ENCODE data around the gene BCL2A1.

DNA sequence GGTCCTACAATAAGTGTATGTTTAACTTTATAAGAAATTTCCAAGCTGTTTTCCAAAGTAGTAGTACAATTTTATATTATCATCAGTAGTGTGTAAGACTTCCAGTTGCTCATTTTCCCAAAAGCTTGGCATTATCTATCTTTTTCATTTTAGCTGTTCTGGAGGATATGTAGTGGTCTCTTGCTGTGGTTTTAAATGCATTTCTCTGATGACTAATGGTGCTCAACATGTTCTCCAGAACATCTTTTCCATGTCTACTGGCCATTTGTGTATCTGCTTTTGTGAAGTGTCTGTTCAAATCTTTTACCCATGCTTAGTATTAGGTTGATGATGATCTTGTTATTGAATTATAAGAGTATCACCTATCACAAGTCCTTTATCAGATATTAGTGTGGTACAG, 13.3 kb downstream of the BCL2A1 start:
- TF ChIP-seq NR2F2 (IDR thresholded peaks at IDR 0.05) (no peak), TAF1 (conservative IDR thresholded peaks at IDR 0.05) (no peak), SP1 (IDR thresholded peaks at IDR 0.05) (no peak), YY1 (IDR thresholded peaks at IDR 0.05) (no peak), RAD21 (IDR thresholded peaks at IDR 0.05) (no peak), GABPA (IDR thresholded peaks at IDR 0.05 in 1 of 2, conservative IDR thresholded peaks at IDR 0.05 in 1 of 2) (no peak), FOXA2 (IDR thresholded peaks at IDR 0.05) (no peak), HNF4A (conservative IDR thresholded peaks at IDR 0.05) (no peak), FOXA1 (IDR thresholded peaks at IDR 0.05) (no peak)
- TF ChIP-seq, protein P1, sequence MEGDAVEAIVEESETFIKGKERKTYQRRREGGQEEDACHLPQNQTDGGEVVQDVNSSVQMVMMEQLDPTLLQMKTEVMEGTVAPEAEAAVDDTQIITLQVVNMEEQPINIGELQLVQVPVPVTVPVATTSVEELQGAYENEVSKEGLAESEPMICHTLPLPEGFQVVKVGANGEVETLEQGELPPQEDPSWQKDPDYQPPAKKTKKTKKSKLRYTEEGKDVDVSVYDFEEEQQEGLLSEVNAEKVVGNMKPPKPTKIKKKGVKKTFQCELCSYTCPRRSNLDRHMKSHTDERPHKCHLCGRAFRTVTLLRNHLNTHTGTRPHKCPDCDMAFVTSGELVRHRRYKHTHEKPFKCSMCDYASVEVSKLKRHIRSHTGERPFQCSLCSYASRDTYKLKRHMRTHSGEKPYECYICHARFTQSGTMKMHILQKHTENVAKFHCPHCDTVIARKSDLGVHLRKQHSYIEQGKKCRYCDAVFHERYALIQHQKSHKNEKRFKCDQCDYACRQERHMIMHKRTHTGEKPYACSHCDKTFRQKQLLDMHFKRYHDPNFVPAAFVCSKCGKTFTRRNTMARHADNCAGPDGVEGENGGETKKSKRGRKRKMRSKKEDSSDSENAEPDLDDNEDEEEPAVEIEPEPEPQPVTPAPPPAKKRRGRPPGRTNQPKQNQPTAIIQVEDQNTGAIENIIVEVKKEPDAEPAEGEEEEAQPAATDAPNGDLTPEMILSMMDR (IDR thresholded peaks at IDR 0.05; ENCODE audit: low read depth, low read length, missing input control), result no peak
- TF ChIP-seq, protein P2, sequence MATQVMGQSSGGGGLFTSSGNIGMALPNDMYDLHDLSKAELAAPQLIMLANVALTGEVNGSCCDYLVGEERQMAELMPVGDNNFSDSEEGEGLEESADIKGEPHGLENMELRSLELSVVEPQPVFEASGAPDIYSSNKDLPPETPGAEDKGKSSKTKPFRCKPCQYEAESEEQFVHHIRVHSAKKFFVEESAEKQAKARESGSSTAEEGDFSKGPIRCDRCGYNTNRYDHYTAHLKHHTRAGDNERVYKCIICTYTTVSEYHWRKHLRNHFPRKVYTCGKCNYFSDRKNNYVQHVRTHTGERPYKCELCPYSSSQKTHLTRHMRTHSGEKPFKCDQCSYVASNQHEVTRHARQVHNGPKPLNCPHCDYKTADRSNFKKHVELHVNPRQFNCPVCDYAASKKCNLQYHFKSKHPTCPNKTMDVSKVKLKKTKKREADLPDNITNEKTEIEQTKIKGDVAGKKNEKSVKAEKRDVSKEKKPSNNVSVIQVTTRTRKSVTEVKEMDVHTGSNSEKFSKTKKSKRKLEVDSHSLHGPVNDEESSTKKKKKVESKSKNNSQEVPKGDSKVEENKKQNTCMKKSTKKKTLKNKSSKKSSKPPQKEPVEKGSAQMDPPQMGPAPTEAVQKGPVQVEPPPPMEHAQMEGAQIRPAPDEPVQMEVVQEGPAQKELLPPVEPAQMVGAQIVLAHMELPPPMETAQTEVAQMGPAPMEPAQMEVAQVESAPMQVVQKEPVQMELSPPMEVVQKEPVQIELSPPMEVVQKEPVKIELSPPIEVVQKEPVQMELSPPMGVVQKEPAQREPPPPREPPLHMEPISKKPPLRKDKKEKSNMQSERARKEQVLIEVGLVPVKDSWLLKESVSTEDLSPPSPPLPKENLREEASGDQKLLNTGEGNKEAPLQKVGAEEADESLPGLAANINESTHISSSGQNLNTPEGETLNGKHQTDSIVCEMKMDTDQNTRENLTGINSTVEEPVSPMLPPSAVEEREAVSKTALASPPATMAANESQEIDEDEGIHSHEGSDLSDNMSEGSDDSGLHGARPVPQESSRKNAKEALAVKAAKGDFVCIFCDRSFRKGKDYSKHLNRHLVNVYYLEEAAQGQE (IDR thresholded peaks at IDR 0.05), result no peak
- TF ChIP-seq, protein P3, sequence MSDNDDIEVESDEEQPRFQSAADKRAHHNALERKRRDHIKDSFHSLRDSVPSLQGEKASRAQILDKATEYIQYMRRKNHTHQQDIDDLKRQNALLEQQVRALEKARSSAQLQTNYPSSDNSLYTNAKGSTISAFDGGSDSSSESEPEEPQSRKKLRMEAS (IDR thresholded peaks at IDR 0.05), result no peak
- TF ChIP-seq, protein P4, sequence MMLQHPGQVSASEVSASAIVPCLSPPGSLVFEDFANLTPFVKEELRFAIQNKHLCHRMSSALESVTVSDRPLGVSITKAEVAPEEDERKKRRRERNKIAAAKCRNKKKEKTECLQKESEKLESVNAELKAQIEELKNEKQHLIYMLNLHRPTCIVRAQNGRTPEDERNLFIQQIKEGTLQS (IDR thresholded peaks at IDR 0.05), result no peak

All from liver (tissue), 3 donors.